ENCODE measurements around the gene TACR2. TPM values are rescaled to one million over a fixed set of nuclear protein-coding genes. Genes with fewer than 3 reads are reported as not detected.

Gene TACR2
- total RNA-seq (not detected), total RNA-seq (0 to 0.20 (median 0) reads per million in 29 experiments)
- total RNA-seq (2013) = 0.11 TPM

DNA sequence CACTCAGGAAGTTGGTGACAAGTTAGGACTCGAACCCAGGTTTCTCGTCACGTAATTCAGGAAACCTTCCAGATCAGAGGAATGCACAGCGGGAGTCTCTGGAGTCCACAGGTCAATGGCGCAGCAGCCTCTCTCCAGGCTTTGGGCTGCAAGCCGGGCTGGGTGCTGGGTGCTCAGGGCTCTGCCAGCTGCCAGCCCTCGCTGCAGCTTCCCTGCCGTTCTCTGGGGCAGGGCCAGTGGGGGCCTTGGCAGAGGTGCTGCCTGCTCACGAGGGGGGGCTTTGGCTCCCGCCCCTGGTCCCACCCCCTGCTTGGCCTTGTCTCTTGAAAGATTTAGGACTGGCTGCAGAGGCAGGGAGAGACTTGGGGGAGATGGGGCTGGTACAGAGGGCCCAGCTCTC, at the start of gene TACR2:
Gene TACR2, minus strand, starts transcription at position 224 of the 400 bp plus-strand sequence. CDS start 595 bp downstream, outside the sequence.
- H3K27ac Mint-ChIP-seq = no peak within 1 kb of the TSS
- POLR2A ChIA-PET = no interaction called here

DNA sequence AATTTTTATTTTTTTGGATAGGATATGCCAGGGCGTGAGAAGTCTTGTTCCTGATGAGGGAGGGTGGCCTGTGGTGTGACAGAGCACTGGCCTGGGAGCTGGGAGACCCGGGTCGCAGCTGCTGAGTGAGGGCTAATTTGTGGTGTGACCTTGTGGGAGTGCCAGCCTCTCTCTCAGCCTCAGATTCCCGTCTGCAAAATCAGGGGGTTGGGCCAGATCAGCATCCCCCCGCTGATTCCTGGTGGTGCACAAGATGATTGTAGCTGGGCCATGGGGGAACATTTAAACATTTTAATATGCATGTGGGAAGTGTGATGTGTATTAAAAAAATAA, 49.4 kb upstream of the TACR2 start:
- Mint-ChIP-seq H3K4me3 (no peak overlapping the region), H3K4me1 (peaks cover 12 to 51% (median 28%) of the 10 kb centered on the region in 3 donors), H3K36me3 (no peaks in the 10 kb centered on the region), H3K9me3 (no peaks in the 10 kb centered on the region), H3K27ac (peak overlapping the region in 1 of 2 donors; percentile 89), H3K27me3 (no peaks in the 10 kb centered on the region)
- no peaks in the 10 kb centered on the region for H3K27me3 ChIP-seq (replicated peaks in 1 of 2; ENCODE audit: control insufficient read depth in 2 of 2, extremely low read depth in 1 of 2, insufficient read depth in 2 of 2, low read length in 1 of 2)
- DNase-seq (no peak), ATAC-seq (replicated peaks in 1 of 4) (no peak)
- WGBS (ENCODE audit: insufficient coverage) = 46% methylated on average over 3 of the region's 5 CpGs
- H3K4me3 ChIP-seq (ENCODE audit: control insufficient read depth in 1 of 2, extremely low read depth in 1 of 2, low read length in 1 of 2) = no peak overlapping the region
- no peaks in the 10 kb centered on the region for H3K36me3 ChIP-seq (ENCODE audit: control insufficient read depth in 2 of 2, extremely low read depth in 1 of 2, insufficient read depth in 1 of 2, low read length in 1 of 2)
- H3K9me3 ChIP-seq = no peaks in the 10 kb centered on the region
- H3K4me1 ChIP-seq (ENCODE audit: control insufficient read depth in 1 of 2, extremely low read depth in 1 of 2, insufficient read depth in 2 of 2, low read length in 2 of 2) = peaks cover 0 to 34% of the 10 kb centered on the region in 2 experiments
- H3K27ac ChIP-seq (ENCODE audit: low read length) = peak overlapping the region; percentile 74
- POLR2A ChIA-PET = no interaction called here
- CTCF ChIA-PET = interaction anchor here in 1 of 2 donors (1.3 kb wide), 1 partner anchor 16 kb away, joined by 3 read pairs; no protein-coding TSS in a partner anchor

More for the DNA sequence above, at the start of gene TACR2:
- Mint-ChIP-seq H3K9me3 (no peaks in the 10 kb centered on the region), H3K27me3 (no peaks in the 10 kb centered on the region), H3K36me3 (no peaks in the 10 kb centered on the region), H3K4me1 (peaks cover 2 to 5% (median 4%) of the 10 kb centered on the region in 3 donors), H3K4me3 (no peak within 1 kb of the TSS)
- Histone ChIP-seq H3K4me3 (ENCODE audit: control insufficient read depth in 1 of 2, extremely low read depth in 1 of 2, low read length in 1 of 2) (no peak within 1 kb of the TSS), H3K4me1 (ENCODE audit: control insufficient read depth in 1 of 2, extremely low read depth in 1 of 2, insufficient read depth in 2 of 2, low read length in 2 of 2) (peaks cover 0 to 9% of the 10 kb centered on the region in 2 experiments), H3K9me3 (no peaks in the 10 kb centered on the region), H3K27ac (ENCODE audit: low read length) (no peak within 1 kb of the TSS), H3K27me3 (replicated peaks in 1 of 2; ENCODE audit: control insufficient read depth in 2 of 2, extremely low read depth in 1 of 2, insufficient read depth in 2 of 2, low read length in 1 of 2) (peaks cover 0 to 27% of the 10 kb centered on the region in 2 experiments), H3K36me3 (ENCODE audit: control insufficient read depth in 2 of 2, extremely low read depth in 1 of 2, insufficient read depth in 1 of 2, low read length in 1 of 2) (no peaks in the 10 kb centered on the region)
- WGBS (ENCODE audit: insufficient coverage) = 87% methylated on average over 10 of the region's 10 CpGs
- ATAC-seq (replicated peaks in 1 of 4) (no peak), DNase-seq (no peak)
- CTCF ChIA-PET = interaction anchor here (0.6 to 0.8 kb wide), 3 partner anchors 9 to 98 kb away, joined by 4 to 9 read pairs (median 4); no protein-coding TSS in a partner anchor

DNA sequence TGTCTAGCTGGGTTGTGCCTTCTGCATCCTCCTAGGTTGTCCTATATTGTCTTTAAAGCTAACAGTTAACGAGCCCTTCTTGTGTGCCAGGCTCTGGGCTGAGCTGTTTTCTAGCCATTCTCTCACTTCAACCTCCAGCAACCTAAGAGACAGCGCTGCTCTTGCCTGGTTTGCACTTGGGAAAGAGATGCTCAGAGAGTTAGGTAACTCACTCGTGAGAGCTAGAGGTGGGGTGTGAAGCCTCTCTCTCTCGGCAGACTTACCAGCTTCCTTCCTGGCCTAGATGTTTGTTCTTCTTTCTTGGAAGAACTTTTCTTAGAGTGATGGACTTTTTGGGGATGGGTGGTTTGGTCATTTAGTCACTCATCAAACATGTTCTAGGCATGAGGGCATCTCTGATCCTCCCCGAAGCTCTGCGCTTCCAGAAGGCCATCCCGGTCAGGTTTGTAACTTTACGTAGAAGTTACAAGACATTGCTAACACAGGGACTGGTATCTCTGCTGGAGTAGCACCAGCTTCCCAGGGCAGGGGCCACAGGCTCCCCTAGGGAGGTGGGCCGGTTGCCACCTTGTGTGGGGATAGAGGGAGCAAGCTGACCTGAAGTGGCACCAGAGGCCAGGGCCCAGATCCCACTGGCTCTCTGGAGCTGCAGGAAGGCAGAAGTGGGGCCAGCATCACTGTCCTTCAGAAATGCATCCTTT, 48.9 kb upstream of the TACR2 start:
- no peaks in the 10 kb centered on the region for H3K9me3 Mint-ChIP-seq
- no peaks in the 10 kb centered on the region for H3K27me3 Mint-ChIP-seq
- Histone ChIP-seq H3K36me3 (ENCODE audit: control insufficient read depth in 2 of 2, extremely low read depth in 1 of 2, insufficient read depth in 1 of 2, low read length in 1 of 2) (no peaks in the 10 kb centered on the region), H3K27me3 (replicated peaks in 1 of 2; ENCODE audit: control insufficient read depth in 2 of 2, extremely low read depth in 1 of 2, insufficient read depth in 2 of 2, low read length in 1 of 2) (no peaks in the 10 kb centered on the region), H3K4me3 (ENCODE audit: control insufficient read depth in 1 of 2, extremely low read depth in 1 of 2, low read length in 1 of 2) (no peak overlapping the region), H3K9me3 (no peaks in the 10 kb centered on the region), H3K4me1 (ENCODE audit: control insufficient read depth in 1 of 2, extremely low read depth in 1 of 2, insufficient read depth in 2 of 2, low read length in 2 of 2) (peaks cover 0 to 34% of the 10 kb centered on the region in 2 experiments), H3K27ac (ENCODE audit: low read length) (peak overlapping the region; percentile 74)
- WGBS (ENCODE audit: insufficient coverage) = 67% methylated on average over 3 of the region's 9 CpGs
- peaks cover 12 to 52% (median 33%) of the 10 kb centered on the region in 3 donors for H3K4me1 Mint-ChIP-seq
- H3K27ac Mint-ChIP-seq = peak overlapping the region; percentile 82 to 89
- ATAC-seq (replicated peaks in 1 of 4) (peak; percentile 31 to 63 (median 46)), DNase-seq (peak in 1 of 35 experiments; percentile 20)
- H3K36me3 Mint-ChIP-seq = no peaks in the 10 kb centered on the region
- H3K4me3 Mint-ChIP-seq = peak overlapping the region in 1 of 3 donors; percentile 34
- ChIA-PET POLR2A (no interaction called here), CTCF (interaction anchor here in 1 of 2 donors (1.1 to 1.3 kb wide), 2 partner anchors 15 to 40 kb away, joined by 3 to 4 read pairs; no protein-coding TSS in a partner anchor)

DNA sequence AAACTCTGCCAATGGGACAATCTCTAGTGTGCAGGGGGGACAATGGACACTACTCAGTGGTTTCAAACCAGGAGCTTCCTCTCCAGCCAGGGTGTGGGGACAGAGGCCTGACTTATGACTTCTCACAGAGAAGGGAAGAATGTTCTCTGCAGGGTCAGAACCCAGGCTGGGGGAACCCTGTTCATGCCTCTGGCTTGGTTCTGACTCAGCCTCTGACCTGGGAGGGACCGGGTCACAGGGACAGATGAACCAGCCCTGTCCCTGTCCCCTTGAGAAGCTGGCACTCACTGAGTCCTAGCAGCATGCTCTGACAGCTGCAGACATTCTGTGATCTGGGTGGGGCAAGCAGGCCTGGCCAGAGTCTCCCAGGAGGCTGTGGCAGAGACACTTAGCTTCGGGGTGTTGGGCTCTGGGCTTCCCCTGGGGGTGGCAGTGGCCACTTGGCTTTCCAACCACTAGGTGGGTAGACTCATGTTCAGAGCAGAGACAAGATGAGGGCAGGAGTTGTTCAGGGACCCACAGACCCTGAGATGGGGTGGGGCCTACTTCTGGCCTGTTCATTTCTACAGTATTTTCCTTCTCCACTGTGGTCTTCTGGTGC, 48.2 kb upstream of the TACR2 start:
- ChIA-PET CTCF (interaction anchor here in 1 of 2 donors (1.1 to 1.3 kb wide), 2 partner anchors 15 to 39 kb away, joined by 3 to 4 read pairs; no protein-coding TSS in a partner anchor), POLR2A (no interaction called here)
- H3K4me3 ChIP-seq (ENCODE audit: control insufficient read depth in 1 of 2, extremely low read depth in 1 of 2, low read length in 1 of 2) = no peak overlapping the region
- peak in 2 of 35 experiments; percentile 4 to 7 for DNase-seq
- Mint-ChIP-seq H3K4me1 (peaks cover 12 to 54% (median 33%) of the 10 kb centered on the region in 3 donors), H3K27ac (peak overlapping the region; percentile 82 to 89), H3K36me3 (no peaks in the 10 kb centered on the region), H3K4me3 (no peak overlapping the region), H3K9me3 (no peaks in the 10 kb centered on the region), H3K27me3 (no peaks in the 10 kb centered on the region)
- peaks cover 0 to 34% of the 10 kb centered on the region in 2 experiments for H3K4me1 ChIP-seq (ENCODE audit: control insufficient read depth in 1 of 2, extremely low read depth in 1 of 2, insufficient read depth in 2 of 2, low read length in 2 of 2)
- 83% methylated on average over 2 of the region's 2 CpGs for WGBS (ENCODE audit: insufficient coverage)
- no peaks in the 10 kb centered on the region for H3K36me3 ChIP-seq (ENCODE audit: control insufficient read depth in 2 of 2, extremely low read depth in 1 of 2, insufficient read depth in 1 of 2, low read length in 1 of 2)
- peak; percentile 24 to 50 (median 34) for ATAC-seq (replicated peaks in 1 of 4)
- H3K9me3 ChIP-seq = no peaks in the 10 kb centered on the region
- H3K27me3 ChIP-seq (replicated peaks in 1 of 2; ENCODE audit: control insufficient read depth in 2 of 2, extremely low read depth in 1 of 2, insufficient read depth in 2 of 2, low read length in 1 of 2) = no peaks in the 10 kb centered on the region
- peak overlapping the region; percentile 74 for H3K27ac ChIP-seq (ENCODE audit: low read length)

DNA sequence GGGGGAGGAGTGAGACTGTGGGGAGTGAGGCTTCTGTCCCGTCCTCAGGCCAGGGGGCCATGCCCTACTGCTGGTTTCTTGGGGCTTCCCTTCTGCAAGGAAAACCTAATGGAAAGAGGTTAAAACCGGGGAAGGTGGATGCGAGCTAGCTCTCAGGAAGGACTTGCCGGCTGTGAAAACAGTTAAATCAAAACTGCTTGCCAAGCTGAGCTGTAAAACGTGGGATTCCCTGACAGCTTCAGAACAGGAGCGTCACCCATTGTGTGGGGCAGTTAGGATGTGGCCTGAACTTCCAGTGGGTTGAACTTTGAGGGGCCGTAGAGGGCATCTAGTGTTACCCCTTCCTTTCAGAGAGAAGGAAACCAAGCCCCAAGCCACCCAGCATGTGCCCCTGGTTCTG, 47.7 kb upstream of the TACR2 start:
- Mint-ChIP-seq H3K36me3 (no peaks in the 10 kb centered on the region), H3K4me1 (peaks cover 12 to 54% (median 33%) of the 10 kb centered on the region in 3 donors), H3K27me3 (no peaks in the 10 kb centered on the region), H3K4me3 (no peak overlapping the region), H3K27ac (peak overlapping the region; percentile 82 to 89), H3K9me3 (no peaks in the 10 kb centered on the region)
- no peak for DNase-seq
- Histone ChIP-seq H3K4me3 (ENCODE audit: control insufficient read depth in 1 of 2, extremely low read depth in 1 of 2, low read length in 1 of 2) (no peak overlapping the region), H3K4me1 (ENCODE audit: control insufficient read depth in 1 of 2, extremely low read depth in 1 of 2, insufficient read depth in 2 of 2, low read length in 2 of 2) (peaks cover 0 to 34% of the 10 kb centered on the region in 2 experiments), H3K27me3 (replicated peaks in 1 of 2; ENCODE audit: control insufficient read depth in 2 of 2, extremely low read depth in 1 of 2, insufficient read depth in 2 of 2, low read length in 1 of 2) (no peaks in the 10 kb centered on the region), H3K36me3 (ENCODE audit: control insufficient read depth in 2 of 2, extremely low read depth in 1 of 2, insufficient read depth in 1 of 2, low read length in 1 of 2) (no peaks in the 10 kb centered on the region), H3K9me3 (no peaks in the 10 kb centered on the region), H3K27ac (ENCODE audit: low read length) (peak overlapping the region; percentile 74)
- CTCF ChIA-PET = no interaction called here
- WGBS (ENCODE audit: insufficient coverage) = 83% methylated on average over 6 of the region's 7 CpGs
- ATAC-seq (replicated peaks in 1 of 4) = no peak
- POLR2A ChIA-PET = no interaction called here

DNA sequence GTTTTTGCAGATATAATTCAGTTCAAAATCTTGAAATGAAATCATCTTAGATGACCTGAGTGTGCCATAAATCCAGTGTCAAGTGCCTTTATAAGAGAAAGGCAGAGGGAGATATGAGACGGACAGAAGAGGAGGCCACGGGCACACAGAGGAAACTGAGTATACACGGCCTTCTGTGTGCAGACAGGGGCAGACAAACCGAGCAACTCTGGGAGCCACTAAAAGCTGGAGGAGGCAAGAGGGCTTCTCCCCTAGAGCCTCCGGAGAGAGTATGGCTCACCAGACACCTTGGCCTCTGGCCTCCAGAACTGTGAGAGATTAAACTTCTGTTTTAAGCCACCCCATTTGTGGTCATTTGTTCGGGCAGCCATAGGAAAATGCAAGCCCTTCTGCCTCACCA, 47.2 kb upstream of the TACR2 start:
- POLR2A ChIA-PET = no interaction called here
- Mint-ChIP-seq H3K36me3 (no peaks in the 10 kb centered on the region), H3K4me1 (peaks cover 12 to 58% (median 33%) of the 10 kb centered on the region in 3 donors), H3K4me3 (no peak overlapping the region), H3K9me3 (no peaks in the 10 kb centered on the region), H3K27me3 (no peaks in the 10 kb centered on the region), H3K27ac (peak overlapping the region; percentile 82 to 89)
- Histone ChIP-seq H3K27ac (ENCODE audit: low read length) (peak overlapping the region; percentile 74), H3K4me1 (ENCODE audit: control insufficient read depth in 1 of 2, extremely low read depth in 1 of 2, insufficient read depth in 2 of 2, low read length in 2 of 2) (peaks cover 0 to 34% of the 10 kb centered on the region in 2 experiments), H3K9me3 (no peaks in the 10 kb centered on the region), H3K4me3 (ENCODE audit: control insufficient read depth in 1 of 2, extremely low read depth in 1 of 2, low read length in 1 of 2) (no peak overlapping the region), H3K27me3 (replicated peaks in 1 of 2; ENCODE audit: control insufficient read depth in 2 of 2, extremely low read depth in 1 of 2, insufficient read depth in 2 of 2, low read length in 1 of 2) (no peaks in the 10 kb centered on the region), H3K36me3 (ENCODE audit: control insufficient read depth in 2 of 2, extremely low read depth in 1 of 2, insufficient read depth in 1 of 2, low read length in 1 of 2) (no peaks in the 10 kb centered on the region)
- CTCF ChIA-PET = no interaction called here
- DNase-seq (no peak), ATAC-seq (replicated peaks in 1 of 4) (no peak)
- 78% methylated on average over 5 of the region's 6 CpGs for WGBS (ENCODE audit: insufficient coverage)

Data from T-cell (primary cell).